Omental fat pad (tissue), 4 donors: ENCODE measurements around the gene NR4A3. TPM values are rescaled to one million over a fixed set of nuclear protein-coding genes. Genes with fewer than 3 reads are reported as not detected.

ENCODE experiments used
- ATAC-seq: fragments of 150-250 bp; one replicate; pipeline ENCODE4 v1.9.1; 2016; ENCODE audit warnings: mild to moderate bottlenecking, moderate library complexity; ENCODE audit not compliant: low FRiP score
- DNase-seq: peaks from one replicate; pipeline ENCODE4 v3.0.0-alpha.2; 2019; ENCODE audit warnings: low spot score
- CTCF ChIP-seq, 3 donors: fragments of 450-650 bp; IDR thresholded peaks; one replicate each; pipeline ENCODE4 v1.5.1; 2016 to 2017; ENCODE audit warnings: antibody characterized with exemption in 3 of 3, mild to moderate bottlenecking in 3 of 3, moderate library complexity in 2 of 3
- total RNA-seq, 4 donors: library from RNA; depleted of rRNA; stranded (reverse); fragments of >200 nt; gene quantifications; one replicate each; pipeline ENCODE4 v1.1.0, GENCODE V29; 2016

The NR4A3 gene
- total RNA-seq, 4 donors from 2014 or later: 12.4 to 216 (median 26.3) TPM

DNA sequence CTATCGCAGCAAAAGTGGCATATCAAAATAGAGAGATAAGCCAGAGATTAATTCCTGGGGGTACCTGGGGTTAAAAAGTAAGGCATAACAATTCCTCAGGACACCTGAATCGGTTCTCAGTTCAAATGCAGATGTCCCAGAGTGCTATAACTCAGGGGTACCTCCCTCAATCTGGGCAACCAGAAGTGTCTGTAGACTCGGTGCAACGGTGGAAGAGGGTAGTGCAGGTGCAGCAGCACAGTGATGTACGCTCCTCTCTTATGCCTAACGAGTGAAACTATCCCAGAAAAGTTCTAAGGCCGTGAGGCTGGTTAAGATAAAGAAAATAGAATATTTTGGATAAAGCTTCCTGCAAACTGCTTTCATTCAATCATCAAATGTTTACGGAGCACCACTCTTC, 7.9 kb upstream of the NR4A3 start:
- DNase-seq (no peak), ATAC-seq (no peak)
- no peak for TF ChIP-seq CTCF (IDR thresholded peaks at IDR 0.05)

GRCh38 chr9:99814359-99814758, 7.3 kb upstream of the NR4A3 start:
- TF ChIP-seq CTCF (IDR thresholded peaks at IDR 0.05): no peak
- DNase-seq (no peak), ATAC-seq (no peak)

DNA sequence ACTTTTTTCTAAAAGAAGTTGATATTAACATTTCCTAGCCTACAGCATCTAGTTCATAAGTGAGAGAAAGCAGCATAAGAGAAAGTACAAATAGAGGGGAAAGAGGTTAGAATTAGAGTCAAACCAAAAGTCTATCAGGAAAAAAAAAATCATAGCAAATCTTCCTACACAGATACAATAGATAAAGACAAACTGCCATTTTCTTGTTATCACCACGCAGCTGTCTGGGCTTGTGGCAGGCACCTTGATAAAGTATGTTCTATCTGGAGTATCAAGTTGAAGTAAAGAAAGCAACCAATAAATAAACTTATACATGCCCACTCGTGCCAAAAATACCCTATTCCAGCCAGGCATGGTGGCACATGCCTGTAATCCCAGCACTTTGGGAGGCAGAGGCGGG, 5.3 kb upstream of the NR4A3 start:
- ATAC-seq (no peak), DNase-seq (no peak)
- TF ChIP-seq CTCF (IDR thresholded peaks at IDR 0.05): no peak

DNA sequence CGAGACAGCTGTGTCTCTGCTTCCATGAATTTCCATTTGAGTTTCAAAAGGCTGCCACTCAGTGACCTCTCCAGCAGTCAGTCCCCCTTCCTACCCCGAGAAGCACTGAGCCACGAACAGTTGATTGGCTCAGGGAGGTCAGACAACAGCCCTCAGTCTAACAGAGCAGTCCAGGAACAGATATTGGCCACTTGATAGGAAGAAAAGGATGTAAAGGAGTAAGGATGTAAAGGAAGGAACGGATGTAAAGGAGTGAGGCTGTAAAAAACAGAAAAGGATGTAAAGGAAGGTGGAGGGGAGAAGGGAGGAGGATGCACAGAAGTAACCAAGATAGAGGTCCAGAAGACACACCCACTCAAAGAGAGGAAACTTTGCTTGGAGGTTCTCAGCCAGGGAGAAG, 3.2 kb upstream of the NR4A3 start:
- no peak for TF ChIP-seq CTCF (IDR thresholded peaks at IDR 0.05)
- ATAC-seq (no peak), DNase-seq (no peak)

DNA sequence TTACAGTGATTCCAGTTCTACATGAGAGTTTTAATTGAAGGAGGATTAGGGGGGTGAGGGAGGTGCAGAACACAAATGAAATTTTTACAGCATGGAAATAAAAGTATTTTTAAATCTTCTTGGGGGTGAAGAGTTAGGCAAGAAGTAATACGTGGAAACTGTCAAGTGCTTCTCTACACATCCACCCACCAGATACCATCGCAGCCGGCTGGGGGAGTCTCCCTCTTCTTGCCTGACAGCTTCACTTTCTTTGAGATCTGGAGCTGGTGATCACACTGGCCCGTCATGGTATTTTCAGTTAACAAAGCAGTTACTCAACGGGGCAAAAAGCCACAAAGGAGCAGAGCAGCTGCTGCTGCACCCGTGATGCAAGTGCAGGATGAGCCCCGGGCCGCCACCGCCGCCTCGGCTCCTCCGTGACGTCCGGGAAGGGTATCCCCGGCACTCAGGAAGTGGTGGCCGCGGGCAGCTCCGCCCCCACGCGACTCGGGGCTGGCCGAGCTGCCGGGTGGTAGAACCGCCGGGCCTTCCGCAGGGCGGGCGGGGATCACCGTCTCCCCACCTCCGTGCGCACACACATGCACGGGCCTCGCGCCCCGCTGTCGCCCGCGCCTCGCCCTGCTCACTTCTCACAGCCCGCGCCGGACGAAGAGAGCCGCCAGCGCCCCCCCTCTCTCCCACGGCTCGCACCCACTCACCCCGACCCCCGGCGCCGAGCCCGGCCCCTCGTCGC, 2.4 kb upstream of the NR4A3 start:
- ATAC-seq (peak; percentile 63), DNase-seq (peak; percentile 62)
- TF ChIP-seq CTCF (IDR thresholded peaks at IDR 0.05): no peak

GRCh38 chr9:99819856-99820684, 1.6 kb upstream of the NR4A3 start:
- ATAC-seq (peak; percentile 82), DNase-seq (peak; percentile 77)
- TF ChIP-seq CTCF (IDR thresholded peaks at IDR 0.05): no peak
